Measurements from ENCODE around the gene PYURF.

GRCh38 chr4:88567591-88567990 lies 44.0 kb upstream of the PYURF start:
- TF ChIP-seq FOXM1 (IDR thresholded peaks at IDR 0.05; ENCODE audit: low read depth) = no peak
- no peak for TF ChIP-seq EP300 (IDR thresholded peaks at IDR 0.05; ENCODE audit: borderline replicate concordance in 1 of 2, low read depth in 1 of 2, low read length in 1 of 2)
- TF ChIP-seq, protein P1, sequence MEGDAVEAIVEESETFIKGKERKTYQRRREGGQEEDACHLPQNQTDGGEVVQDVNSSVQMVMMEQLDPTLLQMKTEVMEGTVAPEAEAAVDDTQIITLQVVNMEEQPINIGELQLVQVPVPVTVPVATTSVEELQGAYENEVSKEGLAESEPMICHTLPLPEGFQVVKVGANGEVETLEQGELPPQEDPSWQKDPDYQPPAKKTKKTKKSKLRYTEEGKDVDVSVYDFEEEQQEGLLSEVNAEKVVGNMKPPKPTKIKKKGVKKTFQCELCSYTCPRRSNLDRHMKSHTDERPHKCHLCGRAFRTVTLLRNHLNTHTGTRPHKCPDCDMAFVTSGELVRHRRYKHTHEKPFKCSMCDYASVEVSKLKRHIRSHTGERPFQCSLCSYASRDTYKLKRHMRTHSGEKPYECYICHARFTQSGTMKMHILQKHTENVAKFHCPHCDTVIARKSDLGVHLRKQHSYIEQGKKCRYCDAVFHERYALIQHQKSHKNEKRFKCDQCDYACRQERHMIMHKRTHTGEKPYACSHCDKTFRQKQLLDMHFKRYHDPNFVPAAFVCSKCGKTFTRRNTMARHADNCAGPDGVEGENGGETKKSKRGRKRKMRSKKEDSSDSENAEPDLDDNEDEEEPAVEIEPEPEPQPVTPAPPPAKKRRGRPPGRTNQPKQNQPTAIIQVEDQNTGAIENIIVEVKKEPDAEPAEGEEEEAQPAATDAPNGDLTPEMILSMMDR (IDR thresholded peaks at IDR 0.05) = no peak
- TF ChIP-seq NFIC (IDR thresholded peaks at IDR 0.05; ENCODE audit: borderline replicate concordance) = no peak
- no peak for TF ChIP-seq RFX5 (IDR thresholded peaks at IDR 0.05; ENCODE audit: low read length)
- no peak for TF ChIP-seq TAF1 (IDR thresholded peaks at IDR 0.05; ENCODE audit: borderline replicate concordance, low read depth, low read length)

Data from SK-N-SH (cell line).